ENCODE data around the gene NUDT9. TPM values are rescaled to one million over a fixed set of nuclear protein-coding genes. Genes with fewer than 3 reads are reported as not detected.
"Not testable (repeated sequence)": the region's sequence is repeated elsewhere in the genome, so short reads cannot be mapped to it uniquely, and the experiment has no call there.

The NUDT9 gene
- total and polyA plus RNA-seq, 2 donors: 16.6 to 42.0 TPM

DNA sequence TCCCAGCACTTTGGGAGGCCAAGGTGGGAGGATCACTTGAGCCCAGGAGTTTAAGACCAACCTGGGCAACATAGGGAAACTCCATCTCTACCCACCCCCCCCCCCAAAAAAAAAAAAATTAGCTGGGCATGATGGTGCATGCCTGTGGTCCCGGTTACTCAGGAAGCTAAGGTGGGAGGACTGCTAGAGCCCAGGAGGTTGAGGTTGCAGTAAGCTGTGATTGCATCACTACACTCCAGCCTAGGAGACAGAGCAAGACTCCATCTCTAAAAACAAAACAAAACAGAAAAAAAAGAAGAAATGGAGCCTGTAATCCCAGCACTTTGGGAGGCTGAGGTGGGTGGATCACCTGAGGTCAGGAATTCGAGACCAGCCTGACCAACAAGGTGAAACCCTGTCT, 69.5 kb downstream of the NUDT9 start:
- H3K36me3 ChIP-seq (ENCODE audit: insufficient read depth); H3K4me1 ChIP-seq (ENCODE audit: insufficient read depth); DNase-seq (ENCODE audit: extremely low spot score); H3K27ac ChIP-seq (ENCODE audit: low read depth); H3K4me3 ChIP-seq (ENCODE audit: low read depth, low read length): not testable (repeated sequence)
- 88% methylated on average over 2 of the region's 2 CpGs for WGBS

DNA sequence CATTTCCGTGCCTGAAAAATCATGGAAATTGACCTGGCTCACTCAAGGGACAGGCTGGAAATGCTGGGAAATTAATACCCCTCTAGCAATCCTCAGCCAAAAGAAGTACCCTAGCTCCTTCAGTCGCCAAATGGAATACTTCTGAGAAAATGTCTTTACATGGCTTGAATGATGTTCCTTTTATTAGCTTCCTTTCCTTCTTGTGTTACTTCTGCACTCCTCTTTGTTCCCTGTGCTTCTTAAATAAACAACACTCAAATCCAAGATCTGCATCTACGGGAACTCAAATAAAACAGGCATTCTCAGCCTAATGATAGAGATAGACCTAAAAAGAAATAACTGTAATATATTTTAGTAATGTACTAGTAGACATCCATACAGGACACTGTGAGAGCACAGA, 70.7 kb downstream of the NUDT9 start:
- no peak overlapping the region for H3K4me3 ChIP-seq (ENCODE audit: low read depth, low read length)
- WGBS: 36% methylated on average over 3 of the region's 3 CpGs
- H3K4me1 ChIP-seq (ENCODE audit: insufficient read depth): peaks cover 1% of the 10 kb centered on the region
- H3K36me3 ChIP-seq (ENCODE audit: insufficient read depth): no peaks in the 10 kb centered on the region
- no peak for DNase-seq (ENCODE audit: extremely low spot score)
- H3K27ac ChIP-seq (ENCODE audit: low read depth): no peak overlapping the region

DNA sequence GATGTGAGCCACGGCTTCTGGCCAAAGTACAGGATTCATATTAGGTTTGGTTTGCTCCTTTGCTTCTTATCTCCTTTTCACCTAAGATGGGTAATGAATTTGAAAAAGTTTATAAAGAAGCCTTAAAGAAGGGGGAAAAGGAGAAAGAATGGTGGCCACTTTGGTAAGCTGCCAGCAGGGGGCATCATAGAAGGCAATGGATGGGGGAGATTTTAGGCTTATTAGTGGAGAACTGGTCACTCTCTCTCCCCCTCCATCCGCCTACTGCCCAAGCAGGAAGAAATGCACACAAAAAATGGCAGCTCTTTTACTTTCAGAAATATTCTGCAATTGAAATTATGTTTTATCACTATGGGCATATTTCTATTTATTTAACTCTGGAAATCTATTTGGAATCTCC, 74.8 kb downstream of the NUDT9 start:
- Histone ChIP-seq H3K4me3 (ENCODE audit: low read depth, low read length) (no peak overlapping the region), H3K4me1 (ENCODE audit: insufficient read depth) (peaks cover 1% of the 10 kb centered on the region), H3K27ac (ENCODE audit: low read depth) (no peak overlapping the region), H3K36me3 (ENCODE audit: insufficient read depth) (no peaks in the 10 kb centered on the region)
- DNase-seq (ENCODE audit: extremely low spot score): no peak
- WGBS: 95% methylated on average over 2 of the region's 2 CpGs

DNA sequence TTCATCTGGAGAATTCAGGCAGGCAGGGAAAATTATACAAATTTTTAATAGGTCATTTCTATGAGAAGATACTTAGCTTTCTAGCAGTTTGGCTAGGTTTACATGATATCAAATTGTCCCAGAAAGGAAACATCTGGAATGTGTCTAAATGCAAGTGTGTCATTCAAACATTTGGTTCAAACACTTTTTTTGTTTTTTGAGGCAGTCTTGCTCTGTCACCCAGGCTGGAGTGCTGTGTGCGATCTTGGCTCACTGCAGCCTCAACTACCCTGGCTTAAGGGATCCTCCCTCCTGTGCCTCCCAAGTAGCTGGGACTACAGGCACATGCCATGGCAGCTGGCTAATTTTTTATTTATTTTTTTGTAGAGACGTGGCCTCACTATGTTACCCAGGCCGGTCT, 75.2 kb downstream of the NUDT9 start:
- DNase-seq (ENCODE audit: extremely low spot score): no peak
- H3K4me1 ChIP-seq (ENCODE audit: insufficient read depth): peaks cover 1% of the 10 kb centered on the region
- H3K27ac ChIP-seq (ENCODE audit: low read depth): peak overlapping the region; percentile 25
- no peak overlapping the region for H3K4me3 ChIP-seq (ENCODE audit: low read depth, low read length)
- no peaks in the 10 kb centered on the region for H3K36me3 ChIP-seq (ENCODE audit: insufficient read depth)
- WGBS: 75% methylated on average over 3 of the region's 3 CpGs

DNA sequence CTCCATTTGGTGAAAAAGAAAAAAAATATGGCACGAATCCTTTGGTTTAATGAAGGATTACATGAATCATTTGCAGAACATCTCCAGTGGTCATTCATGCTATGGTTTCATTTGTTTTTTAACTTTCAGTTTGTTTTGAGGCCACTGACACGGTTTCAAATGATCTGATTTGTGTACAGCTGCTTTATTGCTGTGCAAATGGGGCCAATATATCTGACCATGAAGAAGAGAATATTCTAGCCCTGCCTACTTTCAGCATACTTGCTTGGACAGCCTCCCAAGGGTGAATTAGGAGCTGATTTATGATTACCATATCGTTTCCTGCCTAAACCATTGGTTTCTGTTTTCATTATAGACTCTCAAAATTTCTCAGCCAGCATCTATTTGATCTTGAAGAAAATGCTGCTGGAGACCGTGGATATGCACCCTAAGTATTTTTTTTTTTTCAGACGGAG, 76.1 kb downstream of the NUDT9 start:
- Histone ChIP-seq H3K4me1 (ENCODE audit: insufficient read depth) (no peaks in the 10 kb centered on the region), H3K36me3 (ENCODE audit: insufficient read depth) (no peaks in the 10 kb centered on the region), H3K27ac (ENCODE audit: low read depth) (no peak overlapping the region), H3K4me3 (ENCODE audit: low read depth, low read length) (no peak overlapping the region)
- DNase-seq (ENCODE audit: extremely low spot score): no peak
- WGBS: 16% methylated on average over 5 of the region's 5 CpGs

DNA sequence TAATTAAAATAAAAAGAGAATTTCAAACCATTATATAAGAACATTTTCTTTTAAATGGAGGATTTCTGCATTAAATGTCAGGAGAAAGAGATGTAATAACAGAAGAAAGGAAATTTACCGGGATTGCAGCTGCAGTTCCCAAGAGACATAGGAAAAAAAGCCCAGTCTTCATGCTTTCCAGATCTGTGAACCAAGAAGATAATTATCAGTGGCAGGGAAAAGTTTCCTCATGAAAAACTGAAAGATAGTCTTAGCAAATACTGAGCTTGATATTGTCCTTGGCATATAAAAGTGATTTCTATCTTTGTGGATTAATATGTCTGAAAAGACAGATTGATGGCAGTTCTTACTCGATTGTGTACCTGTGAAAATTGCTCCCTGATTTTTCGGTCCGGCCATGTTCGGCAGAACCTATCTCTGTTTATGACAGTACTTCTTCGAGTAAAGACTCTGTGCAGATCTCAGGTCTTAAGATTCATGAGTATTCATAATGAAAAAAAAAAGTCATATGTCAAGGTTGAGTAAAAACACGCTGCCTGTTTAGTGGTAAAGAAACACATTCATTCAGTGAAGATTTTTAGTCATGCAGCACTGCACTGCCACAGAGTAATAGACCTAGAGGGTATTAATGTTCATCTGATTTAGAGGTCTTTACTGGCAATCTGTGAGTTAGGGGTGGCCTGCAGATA, 77.2 kb downstream of the NUDT9 start:
- Histone ChIP-seq H3K4me3 (ENCODE audit: low read depth, low read length) (no peak overlapping the region), H3K4me1 (ENCODE audit: insufficient read depth) (no peaks in the 10 kb centered on the region), H3K27ac (ENCODE audit: low read depth) (peak overlapping the region; percentile 64), H3K36me3 (ENCODE audit: insufficient read depth) (no peaks in the 10 kb centered on the region)
- 28% methylated on average over 7 of the region's 7 CpGs for WGBS
- DNase-seq (ENCODE audit: extremely low spot score): no peak

DNA sequence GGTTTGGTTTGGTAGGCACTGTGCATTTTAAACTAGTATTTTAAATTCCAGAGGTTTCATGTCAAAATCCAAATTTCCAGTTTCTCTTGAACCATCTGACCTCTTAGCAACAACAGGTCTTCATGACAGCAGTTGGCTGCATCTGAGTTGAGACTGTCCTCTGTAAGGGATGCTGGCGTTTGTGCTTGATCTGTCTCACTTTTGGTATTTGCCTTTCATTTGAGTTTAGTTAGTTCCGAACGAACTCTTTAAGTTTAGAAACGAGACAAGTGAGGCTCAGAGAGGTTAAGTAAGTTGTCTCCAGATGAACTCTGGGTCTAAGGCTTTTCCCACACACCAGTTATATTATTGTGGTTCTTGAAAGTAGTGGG, 77.7 kb downstream of the NUDT9 start:
- Histone ChIP-seq H3K36me3 (ENCODE audit: insufficient read depth) (no peaks in the 10 kb centered on the region), H3K27ac (ENCODE audit: low read depth) (no peak overlapping the region), H3K4me1 (ENCODE audit: insufficient read depth) (no peaks in the 10 kb centered on the region), H3K4me3 (ENCODE audit: low read depth, low read length) (no peak overlapping the region)
- whole genome bisulfite sequencing: 31% methylated on average over 4 of the region's 4 CpGs
- no peak for DNase-seq (ENCODE audit: extremely low spot score)

DNA sequence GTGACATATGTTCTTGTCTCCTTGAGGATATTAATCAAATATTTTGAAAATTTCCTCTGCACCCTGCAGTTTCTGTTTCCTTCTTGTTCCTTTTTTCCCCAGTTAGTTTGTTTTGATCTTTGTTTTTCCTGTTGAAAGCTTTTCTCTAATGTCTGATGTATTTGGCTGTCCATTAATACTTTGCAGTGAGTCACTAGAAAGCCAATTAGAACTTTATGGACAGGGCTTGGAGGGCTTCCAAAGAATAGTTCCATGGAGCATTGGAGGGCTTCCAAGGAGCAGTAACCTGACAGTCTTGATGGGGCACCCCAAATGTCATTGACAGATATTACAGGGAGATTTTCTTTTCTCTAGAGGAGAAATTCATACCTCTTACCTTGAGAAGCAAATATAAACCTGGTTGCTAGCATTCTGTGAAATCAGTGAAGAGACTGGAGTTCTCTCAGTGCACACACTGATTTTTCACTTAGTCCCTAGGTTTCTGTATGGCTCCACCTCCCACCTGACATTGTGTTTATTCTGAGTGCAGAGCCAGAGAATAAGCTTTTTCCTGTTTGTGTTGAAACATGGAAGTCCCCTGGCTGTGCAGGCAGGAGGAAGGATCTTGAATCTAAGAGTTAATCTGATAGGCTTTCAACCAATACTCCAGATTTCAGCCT, 80.3 kb downstream of the NUDT9 start:
- DNase-seq (ENCODE audit: extremely low spot score): no peak
- H3K36me3 ChIP-seq (ENCODE audit: insufficient read depth): no peaks in the 10 kb centered on the region
- H3K4me3 ChIP-seq (ENCODE audit: low read depth, low read length): no peak overlapping the region
- no peak overlapping the region for H3K27ac ChIP-seq (ENCODE audit: low read depth)
- no peaks in the 10 kb centered on the region for H3K4me1 ChIP-seq (ENCODE audit: insufficient read depth)

DNA sequence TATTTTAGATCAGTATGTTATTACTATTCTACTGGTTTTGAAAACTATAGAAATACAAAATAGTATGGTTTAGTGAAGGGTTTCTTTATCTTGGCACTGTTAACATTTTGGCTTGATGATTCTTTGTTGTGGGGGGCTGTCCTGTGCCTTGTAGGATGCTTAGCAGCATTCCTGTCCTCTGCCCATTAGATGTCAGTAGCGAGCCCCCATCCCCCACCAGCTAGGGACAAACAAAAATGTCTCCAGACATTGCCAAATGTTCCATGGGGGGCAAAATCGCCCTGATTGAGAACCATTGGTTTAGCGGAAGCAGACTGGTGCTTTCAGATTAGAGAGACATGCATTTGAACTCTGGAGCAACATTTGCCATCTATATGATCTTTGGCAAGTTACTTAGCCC, 83.5 kb downstream of the NUDT9 start:
- H3K4me1 ChIP-seq (ENCODE audit: insufficient read depth): no peaks in the 10 kb centered on the region
- WGBS: 83% methylated on average over 3 of the region's 3 CpGs
- H3K27ac ChIP-seq (ENCODE audit: low read depth): no peak overlapping the region
- H3K4me3 ChIP-seq (ENCODE audit: low read depth, low read length): no peak overlapping the region
- H3K36me3 ChIP-seq (ENCODE audit: insufficient read depth): no peaks in the 10 kb centered on the region
- DNase-seq (ENCODE audit: extremely low spot score): no peak

DNA sequence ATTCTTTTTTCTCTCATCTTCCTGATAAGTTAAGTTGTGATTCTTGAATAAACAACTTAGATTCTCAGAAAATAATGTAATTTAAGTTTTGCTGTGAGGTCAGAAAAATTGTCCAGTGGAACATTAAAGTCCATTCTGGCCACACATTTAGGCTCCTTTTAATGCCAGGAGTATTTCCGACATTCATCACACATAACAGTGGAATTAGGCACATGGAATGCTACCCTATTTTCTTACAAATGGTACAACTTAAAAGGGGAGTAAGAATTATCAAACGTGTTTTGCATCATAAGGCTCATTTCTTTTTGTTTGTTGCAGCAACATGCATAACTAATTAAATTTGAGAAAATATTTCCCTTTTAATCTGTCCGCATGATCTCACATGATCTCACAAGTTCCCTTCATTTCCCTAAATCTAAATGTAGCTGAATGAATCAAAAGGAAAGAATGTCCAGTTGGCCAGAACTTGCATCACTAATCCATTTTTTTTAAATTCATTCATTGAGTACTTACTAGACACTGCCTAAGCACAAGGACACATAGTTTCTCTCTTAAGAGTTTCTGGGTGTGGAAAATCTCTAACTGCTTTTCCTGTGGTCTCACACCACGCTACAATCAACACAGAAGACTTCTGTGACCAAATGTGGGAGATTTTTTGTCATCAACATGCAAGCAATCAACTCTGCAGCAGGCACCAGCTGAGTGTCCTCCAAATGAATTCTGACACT, 84.8 kb downstream of the NUDT9 start:
- Histone ChIP-seq H3K27ac (ENCODE audit: low read depth) (no peak overlapping the region), H3K36me3 (ENCODE audit: insufficient read depth) (no peaks in the 10 kb centered on the region), H3K4me3 (ENCODE audit: low read depth, low read length) (no peak overlapping the region), H3K4me1 (ENCODE audit: insufficient read depth) (no peaks in the 10 kb centered on the region)
- DNase-seq (ENCODE audit: extremely low spot score): no peak
- 50% methylated on average over 4 of the region's 4 CpGs for WGBS

Small RNAs within 50 kb of the gene (small RNA-seq; reads per million reads assigned to genes)
- gene RN7SL681P: not detected

Other genes starting within 250 kb of the NUDT9 start
- gene KLHL8, start 202.0 kb upstream of the NUDT9 start, total RNA-seq: 32.7 TPM
- 7.2 TPM for gene KLHL8, start 202.0 kb upstream of the NUDT9 start, polyA plus RNA-seq
- gene HSD17B13, start 99.7 kb upstream of the NUDT9 start, total RNA-seq: 1.2 TPM
- gene HSD17B13, start 99.7 kb upstream of the NUDT9 start, polyA plus RNA-seq: 1.1 TPM
- gene HSD17B11, start 31.4 kb upstream of the NUDT9 start, total RNA-seq: 79.2 TPM
- gene HSD17B11, start 31.4 kb upstream of the NUDT9 start, polyA plus RNA-seq: 92.4 TPM
- 783 TPM for gene SPARCL1, start 106.8 kb downstream of the NUDT9 start, total RNA-seq
- gene SPARCL1, start 106.8 kb downstream of the NUDT9 start, polyA plus RNA-seq: 1,320 TPM
- not detected for gene DSPP, start 186.0 kb downstream of the NUDT9 start, total RNA-seq
- not detected for gene DSPP, start 186.0 kb downstream of the NUDT9 start, polyA plus RNA-seq
- gene DMP1, start 227.7 kb downstream of the NUDT9 start, total RNA-seq: not detected
- not detected for gene DMP1, start 227.7 kb downstream of the NUDT9 start, polyA plus RNA-seq

Measured in urinary bladder (tissue), 4 donors.